DMS 273 (cell line): Measurements from ENCODE around the gene TBC1D7.
"Not testable (repeated sequence)": the region's sequence is repeated elsewhere in the genome, so short reads cannot be mapped to it uniquely, and the experiment has no call there.

ENCODE experiments used
- DNase-seq: peaks from one replicate; lab custom pipeline; 2025; ENCODE audit not compliant: unreplicated experiment; lab: John Stamatoyannopoulos, UW

The TBC1D7 gene

GRCh38 chr6:13326031-13326586 is 2.2 kb downstream of the TBC1D7 start:
- not testable (repeated sequence) for DNase-seq

GRCh38 chr6:13319891-13320564 is 8.3 kb downstream of the TBC1D7 start:
- DNase-seq = no peak

DNA sequence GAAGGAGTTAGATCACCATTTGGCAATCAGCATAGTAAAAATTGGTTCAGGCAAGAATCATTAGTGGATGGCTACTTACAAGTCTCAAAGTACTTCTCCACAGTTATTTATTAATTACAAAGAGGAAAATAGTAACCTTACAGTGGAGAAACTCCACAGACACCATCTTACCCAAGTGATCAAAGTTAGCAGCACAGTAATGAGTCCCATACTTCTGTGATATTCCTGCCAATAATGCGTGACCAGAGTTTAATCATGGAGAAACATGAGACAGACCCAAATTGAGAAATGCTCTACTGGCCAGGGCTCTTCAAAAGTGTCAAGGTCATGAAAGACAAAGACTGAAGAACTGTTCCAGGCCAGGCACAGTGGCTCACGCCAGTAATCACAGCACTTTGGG is 9.5 kb downstream of the TBC1D7 start:
- DNase-seq = no peak

DNA sequence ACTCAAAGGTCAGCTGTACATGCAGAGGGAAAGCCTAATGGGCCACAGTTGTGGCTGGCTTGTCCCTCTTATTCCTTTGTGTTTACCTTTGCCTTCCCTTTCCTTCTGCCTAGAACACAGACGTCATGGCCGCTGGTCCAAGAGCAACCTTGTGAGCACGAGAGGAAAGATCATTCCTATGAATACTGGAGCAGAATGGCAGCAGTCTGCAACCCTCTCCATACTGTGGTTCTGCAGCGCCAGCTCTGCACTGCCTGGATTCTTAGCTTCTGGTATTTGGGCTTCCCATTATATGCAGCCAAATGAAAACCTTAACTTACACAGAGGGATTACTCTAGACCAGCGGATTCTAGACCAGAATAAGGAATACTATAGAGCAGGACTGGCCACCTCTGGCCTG is 12.4 kb downstream of the TBC1D7 start:
- no peak for DNase-seq

DNA sequence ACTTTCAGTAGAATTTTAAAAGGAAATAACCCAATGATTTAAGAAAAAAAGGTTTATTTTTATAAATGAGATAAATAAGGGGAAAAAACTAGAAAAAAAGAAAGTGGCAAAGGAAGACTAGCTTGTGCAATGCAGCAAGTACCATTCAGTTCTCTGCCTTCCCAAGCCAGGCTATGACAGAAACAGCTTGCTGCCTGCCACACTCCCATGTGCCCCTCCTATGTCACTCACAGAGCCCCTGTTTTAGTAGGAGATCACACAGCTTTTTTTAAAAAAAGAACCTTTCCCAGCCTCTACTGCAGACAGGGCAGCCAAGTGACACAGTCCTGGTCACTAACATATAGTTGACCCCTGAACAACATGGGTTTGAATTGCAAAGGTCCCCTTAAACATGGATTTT is 13.5 kb downstream of the TBC1D7 start:
- DNase-seq = no peak

- no peak for DNase-seq
These were observed 17.2 kb downstream of the TBC1D7 start for GRCh38 chr6:13311155-13311554.

- DNase-seq = no peak
These were observed 20.0 kb downstream of the TBC1D7 start for GRCh38 chr6:13308332-13308731.

- DNase-seq = no peak
These were observed 20.8 kb downstream of the TBC1D7 start for GRCh38 chr6:13307508-13307995.

DNA sequence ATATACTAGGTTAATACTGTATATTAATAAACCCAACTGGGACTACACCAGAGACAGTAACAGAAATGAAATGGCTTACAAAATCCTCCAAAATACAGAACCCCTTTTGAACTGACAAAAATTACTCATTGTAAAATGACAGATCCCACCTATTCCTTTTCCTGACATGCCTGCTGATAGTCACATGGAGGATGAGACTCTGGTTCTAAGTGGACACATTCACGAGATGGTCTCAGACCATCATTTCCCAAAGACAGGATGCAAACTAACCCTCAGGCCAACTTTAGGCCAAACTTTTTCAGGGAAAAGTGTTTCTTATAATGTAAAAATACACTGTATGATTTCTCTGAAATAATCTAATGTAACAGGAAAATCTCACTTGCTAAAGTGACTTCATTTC is 22.5 kb downstream of the TBC1D7 start:
- DNase-seq = no peak

DNA sequence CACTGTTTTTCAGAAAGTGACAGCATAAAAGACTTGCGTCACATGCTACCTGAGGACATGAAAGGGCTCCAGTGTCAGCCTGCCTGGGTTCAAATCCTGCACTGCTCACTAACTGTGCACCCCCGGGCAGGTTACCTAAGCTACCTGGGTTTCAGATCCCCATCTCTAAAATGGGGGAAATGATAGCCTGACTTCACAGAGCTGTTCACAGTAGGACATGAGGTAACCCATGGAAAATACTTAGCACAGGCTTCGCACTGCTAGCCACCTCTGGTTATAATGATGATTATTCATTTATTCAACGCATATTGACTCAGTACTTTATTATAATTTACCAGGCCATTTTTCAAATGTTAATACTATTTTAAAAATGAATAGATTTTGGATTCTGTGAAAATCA is 23.0 kb downstream of the TBC1D7 start:
- no peak for DNase-seq

GRCh38 chr6:13304580-13305260 is 23.6 kb downstream of the TBC1D7 start:
- DNase-seq = no peak

GRCh38 chr6:13304101-13304500 is 24.2 kb downstream of the TBC1D7 start:
- DNase-seq = no peak

- DNase-seq = peak; percentile 23
These were observed 24.7 kb downstream of the TBC1D7 start for GRCh38 chr6:13303668-13304017.

GRCh38 chr6:13302751-13303667 is 25.3 kb downstream of the TBC1D7 start:
- no peak for DNase-seq

DNA sequence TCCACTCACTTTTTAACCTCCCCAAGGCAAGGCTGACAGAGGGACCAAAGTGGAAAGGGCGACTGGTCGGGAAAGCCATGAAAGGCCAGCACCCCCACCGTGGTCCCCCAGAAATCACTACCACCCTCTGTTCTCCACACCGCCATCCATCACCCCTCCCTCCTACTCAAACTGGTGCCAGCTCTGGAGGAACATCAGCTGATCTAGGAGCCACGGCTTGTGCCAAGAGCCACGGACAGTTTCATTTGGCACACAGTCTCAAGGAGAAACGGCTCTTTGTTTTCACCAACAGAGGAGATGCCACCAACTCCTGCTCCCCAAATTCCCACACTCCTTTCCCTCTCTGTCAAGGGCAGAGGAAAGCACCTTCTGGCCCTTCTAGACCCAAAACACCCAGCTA is 26.0 kb downstream of the TBC1D7 start:
- DNase-seq = no peak

GRCh38 chr6:13300643-13301590 is 27.4 kb downstream of the TBC1D7 start:
- no peak for DNase-seq

- no peak for DNase-seq
These were observed 28.4 kb downstream of the TBC1D7 start for GRCh38 chr6:13299918-13300317.

GRCh38 chr6:13299403-13299821 is 28.9 kb downstream of the TBC1D7 start:
- no peak for DNase-seq

- DNase-seq = no peak
These were observed 29.9 kb downstream of the TBC1D7 start for GRCh38 chr6:13298446-13298845.

DNA sequence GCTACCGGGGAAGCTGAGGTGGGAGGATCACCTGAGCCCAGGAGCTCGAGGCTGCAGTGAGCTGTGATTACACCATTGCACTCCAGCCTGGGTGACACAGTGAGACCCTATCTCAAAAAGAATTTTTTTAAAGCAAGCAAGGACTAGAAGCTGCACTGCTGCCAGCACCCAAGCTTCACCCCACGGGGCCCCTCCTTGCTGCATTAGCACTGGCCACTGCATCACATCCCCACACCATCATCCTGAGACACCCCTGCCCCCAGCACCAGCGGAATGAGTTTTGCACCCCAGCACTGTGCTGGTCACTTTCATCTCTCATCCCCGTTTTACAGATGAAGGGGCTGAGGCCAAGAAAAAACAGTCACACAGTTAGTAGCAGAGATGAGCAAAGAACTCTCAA is 30.9 kb downstream of the TBC1D7 start:
- no peak for DNase-seq
